Measurements from ENCODE around the gene STUM.

DNA sequence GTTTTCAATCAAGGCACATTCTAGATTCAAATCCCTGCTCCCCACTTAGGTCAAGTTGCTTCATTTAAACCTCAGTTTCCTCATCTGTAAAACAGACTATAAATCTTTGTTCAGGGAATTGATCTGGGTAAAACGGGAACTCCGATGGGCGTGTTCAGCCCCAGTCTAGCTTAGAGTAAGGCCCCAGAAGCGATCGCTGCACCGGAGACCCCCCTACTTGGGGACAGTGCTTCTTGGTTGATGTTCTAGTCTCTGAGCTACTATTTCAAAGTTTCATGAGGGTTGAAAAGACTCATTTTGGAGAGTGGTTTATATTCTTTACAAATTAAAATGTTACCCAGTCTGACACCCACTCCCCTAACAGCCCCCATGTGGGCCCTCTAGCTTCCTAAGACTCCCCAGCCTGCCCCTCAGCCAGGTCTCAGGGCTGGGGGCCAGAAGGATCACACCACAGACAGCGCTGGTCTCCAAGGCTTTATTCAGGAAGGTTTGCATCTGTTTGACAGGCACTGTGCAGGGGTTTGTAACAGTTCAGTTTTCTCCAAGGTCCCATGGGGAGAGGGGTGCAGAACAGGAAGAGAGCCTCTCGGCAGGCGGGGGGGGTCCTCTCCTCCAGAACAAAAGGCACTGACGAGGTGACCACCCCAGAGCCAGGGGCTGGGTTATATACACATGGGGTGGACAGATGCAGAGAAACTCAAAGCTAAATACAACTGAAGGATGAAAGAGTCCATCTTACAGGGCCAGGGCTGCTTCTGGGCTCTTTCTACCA, 82.9 kb downstream of the STUM start:
- no peak for TF ChIP-seq EZH2 (IDR thresholded peaks at IDR 0.05)
- TF ChIP-seq CTCF (IDR thresholded peaks at IDR 0.05), result no peak

Measured in neural progenitor cell (in vitro differentiated cells).